IPS-15b (cell line): ENCODE measurements around the gene CCSER1.

Experiments
- H3K27me3 ChIP-seq: one replicate; pipeline ENCODE4 v1.6.1; 2013; ENCODE audit warnings: low read length; ENCODE audit not compliant: control insufficient read depth, insufficient read depth
- H3K36me3 ChIP-seq: one replicate; pipeline ENCODE4 v1.6.1; 2013; ENCODE audit warnings: low read length; ENCODE audit not compliant: control insufficient read depth, insufficient read depth
- H3K4me1 ChIP-seq: one replicate; pipeline ENCODE4 v1.6.1; 2013; ENCODE audit warnings: mild to moderate bottlenecking, low read length; ENCODE audit not compliant: control insufficient read depth, insufficient read depth
- H3K4me3 ChIP-seq: one replicate; pipeline ENCODE4 v1.5.1; 2013; ENCODE audit warnings: low read depth, low read length
- H3K9ac ChIP-seq: one replicate; pipeline ENCODE4 v1.6.1; 2013; ENCODE audit warnings: low read depth, mild to moderate bottlenecking, low read length
- H3K9me3 ChIP-seq: one replicate; pipeline ENCODE4 v1.6.1; 2013; ENCODE audit warnings: mild to moderate bottlenecking, low read length; ENCODE audit not compliant: control insufficient read depth, insufficient read depth

The CCSER1 gene

GRCh38 chr4:90582087-90582486, 454.9 kb downstream of the CCSER1 start:
- H3K4me3 ChIP-seq, result no peak overlapping the region
- H3K4me1 ChIP-seq, result peaks cover 15% of the 10 kb centered on the region
- no peaks in the 10 kb centered on the region for H3K27me3 ChIP-seq
- H3K36me3 ChIP-seq, result no peaks in the 10 kb centered on the region
- no peaks in the 10 kb centered on the region for H3K9me3 ChIP-seq
- H3K9ac ChIP-seq, result no peak overlapping the region

GRCh38 chr4:90584051-90584450, 456.9 kb downstream of the CCSER1 start:
- no peaks in the 10 kb centered on the region for H3K27me3 ChIP-seq
- no peak overlapping the region for H3K4me3 ChIP-seq
- H3K9ac ChIP-seq, result no peak overlapping the region
- H3K4me1 ChIP-seq, result peaks cover 15% of the 10 kb centered on the region
- no peaks in the 10 kb centered on the region for H3K36me3 ChIP-seq
- no peaks in the 10 kb centered on the region for H3K9me3 ChIP-seq

GRCh38 chr4:90585961-90586360, 458.8 kb downstream of the CCSER1 start:
- H3K36me3 ChIP-seq, result no peaks in the 10 kb centered on the region
- no peak overlapping the region for H3K4me3 ChIP-seq
- no peaks in the 10 kb centered on the region for H3K27me3 ChIP-seq
- peaks cover 8% of the 10 kb centered on the region for H3K4me1 ChIP-seq
- no peak overlapping the region for H3K9ac ChIP-seq
- no peaks in the 10 kb centered on the region for H3K9me3 ChIP-seq

- Histone ChIP-seq H3K4me3 (no peak overlapping the region), H3K9ac (no peak overlapping the region)
These were observed 459.6 kb downstream of the CCSER1 start for GRCh38 chr4:90586799-90587198.

GRCh38 chr4:90597927-90598326, 470.7 kb downstream of the CCSER1 start:
- Histone ChIP-seq H3K9me3 (no peaks in the 10 kb centered on the region), H3K4me3 (no peak overlapping the region), H3K36me3 (no peaks in the 10 kb centered on the region), H3K9ac (no peak overlapping the region), H3K27me3 (no peaks in the 10 kb centered on the region), H3K4me1 (no peaks in the 10 kb centered on the region)

More at GRCh38 chr4:90586799-90587198, 459.6 kb downstream of the CCSER1 start:
- Histone ChIP-seq H3K36me3 (no peaks in the 10 kb centered on the region), H3K4me1 (peaks cover 5% of the 10 kb centered on the region), H3K9me3 (no peaks in the 10 kb centered on the region), H3K27me3 (no peaks in the 10 kb centered on the region)

GRCh38 chr4:90598741-90599140, 471.5 kb downstream of the CCSER1 start:
- H3K27me3 ChIP-seq, result no peaks in the 10 kb centered on the region
- H3K4me3 ChIP-seq, result no peak overlapping the region
- H3K9ac ChIP-seq, result no peak overlapping the region
- H3K4me1 ChIP-seq, result no peaks in the 10 kb centered on the region
- H3K36me3 ChIP-seq, result no peaks in the 10 kb centered on the region
- H3K9me3 ChIP-seq, result no peaks in the 10 kb centered on the region

GRCh38 chr4:90602726-90603125, 475.5 kb downstream of the CCSER1 start:
- Histone ChIP-seq H3K9me3 (no peaks in the 10 kb centered on the region), H3K27me3 (no peaks in the 10 kb centered on the region), H3K36me3 (no peaks in the 10 kb centered on the region), H3K4me3 (no peak overlapping the region), H3K4me1 (no peaks in the 10 kb centered on the region), H3K9ac (no peak overlapping the region)

GRCh38 chr4:90603540-90603939, 476.3 kb downstream of the CCSER1 start:
- Histone ChIP-seq H3K4me1 (no peaks in the 10 kb centered on the region), H3K9me3 (no peaks in the 10 kb centered on the region), H3K9ac (no peak overlapping the region), H3K27me3 (no peaks in the 10 kb centered on the region), H3K36me3 (no peaks in the 10 kb centered on the region), H3K4me3 (no peak overlapping the region)

GRCh38 chr4:90606781-90607180, 479.6 kb downstream of the CCSER1 start:
- Histone ChIP-seq H3K27me3 (no peaks in the 10 kb centered on the region), H3K9me3 (no peaks in the 10 kb centered on the region), H3K4me3 (no peak overlapping the region), H3K36me3 (no peaks in the 10 kb centered on the region), H3K4me1 (no peaks in the 10 kb centered on the region), H3K9ac (no peak overlapping the region)

GRCh38 chr4:90614371-90614770, 487.2 kb downstream of the CCSER1 start:
- Histone ChIP-seq H3K4me3 (no peak overlapping the region), H3K36me3 (no peaks in the 10 kb centered on the region), H3K9me3 (no peaks in the 10 kb centered on the region), H3K27me3 (no peaks in the 10 kb centered on the region), H3K9ac (no peak overlapping the region), H3K4me1 (no peaks in the 10 kb centered on the region)

GRCh38 chr4:90621080-90621479, 493.9 kb downstream of the CCSER1 start:
- no peak overlapping the region for H3K9ac ChIP-seq
- no peaks in the 10 kb centered on the region for H3K36me3 ChIP-seq
- H3K9me3 ChIP-seq, result no peaks in the 10 kb centered on the region
- H3K27me3 ChIP-seq, result no peaks in the 10 kb centered on the region
- H3K4me3 ChIP-seq, result no peak overlapping the region
- no peaks in the 10 kb centered on the region for H3K4me1 ChIP-seq

- H3K9me3 ChIP-seq, result no peaks in the 10 kb centered on the region
- no peak overlapping the region for H3K9ac ChIP-seq
- no peaks in the 10 kb centered on the region for H3K36me3 ChIP-seq
- no peak overlapping the region for H3K4me3 ChIP-seq
- no peaks in the 10 kb centered on the region for H3K4me1 ChIP-seq
- no peaks in the 10 kb centered on the region for H3K27me3 ChIP-seq
These were observed 497.6 kb downstream of the CCSER1 start for GRCh38 chr4:90624781-90625180.
